HUDEP-2 (cell line): ENCODE measurements around the gene PDE9A.

Source experiments
- DNase-seq, 76 experiments: peaks; one replicate each; lab custom pipeline; 2025; ENCODE audit not compliant: unreplicated experiment in 76 of 76; lab: John Stamatoyannopoulos, UW

Gene PDE9A

DNA sequence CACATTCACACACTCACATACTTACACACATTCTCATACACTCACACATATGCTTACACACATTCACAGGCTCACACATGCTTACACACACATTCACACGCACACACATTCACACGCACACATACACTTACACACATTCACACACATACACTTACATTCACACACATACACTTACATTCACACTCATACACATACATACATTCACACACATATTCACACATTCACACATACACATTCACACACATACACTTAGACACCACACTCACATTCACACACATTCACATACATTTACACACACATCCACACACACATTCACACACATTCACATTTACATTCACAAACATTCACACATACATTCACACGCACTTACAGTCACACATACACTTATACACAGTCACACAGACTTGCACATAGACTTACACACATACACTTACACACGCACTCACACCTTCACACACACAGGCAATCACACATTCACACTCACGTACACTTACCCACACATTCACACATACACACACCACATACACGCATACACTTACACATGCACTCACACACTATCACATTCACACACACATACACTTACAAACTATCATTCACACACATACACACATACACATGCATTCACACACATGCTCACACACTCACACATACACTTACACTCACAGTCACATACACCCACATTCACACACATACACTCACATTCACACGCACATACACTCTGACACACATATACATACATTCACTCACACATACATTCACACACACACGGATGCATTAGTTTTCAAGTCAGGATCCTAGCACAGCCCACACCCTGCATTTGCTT lies 16.8 kb downstream of the PDE9A start:
- DNase-seq = no peak

GRCh38 chr21:42670884-42671283 lies 17.5 kb downstream of the PDE9A start:
- no peak for DNase-seq

DNA sequence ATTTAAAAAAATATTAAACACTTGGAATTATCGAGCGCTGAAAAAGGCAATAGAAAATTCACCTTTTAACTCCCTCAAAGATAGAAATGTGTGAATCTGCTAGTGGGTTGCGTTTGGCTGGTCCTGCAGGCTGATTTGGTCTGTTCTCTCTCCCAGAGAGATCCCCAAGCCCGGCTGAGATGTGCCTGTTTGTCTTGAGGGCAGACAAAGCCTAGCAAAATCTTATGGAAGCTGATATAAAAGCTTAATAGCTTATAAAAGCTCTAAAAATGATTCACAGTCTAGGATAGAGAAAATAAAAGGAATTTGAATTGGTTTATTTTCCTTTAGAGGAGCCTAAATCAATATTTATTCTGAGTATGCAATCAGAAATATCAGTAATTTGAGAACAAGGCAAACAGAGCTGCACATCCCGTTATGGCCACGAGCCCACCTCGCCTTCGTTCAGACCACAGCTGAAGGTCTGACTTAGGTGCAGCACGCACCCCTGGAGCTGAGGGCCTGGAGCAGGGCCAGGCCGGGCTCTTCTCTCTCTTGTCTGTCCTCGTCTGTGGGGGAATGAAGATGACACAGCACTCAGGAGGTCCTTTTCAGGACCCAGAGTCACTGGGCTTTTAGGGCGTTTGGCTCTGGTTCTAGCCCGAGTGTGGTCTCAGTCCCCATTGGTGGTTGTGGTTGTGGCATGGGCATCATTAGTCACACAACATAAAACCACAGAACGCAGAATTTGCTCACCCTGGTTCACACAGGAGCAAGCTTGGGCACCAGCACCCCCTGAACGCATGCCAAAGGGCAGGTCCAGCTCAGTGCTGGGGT lies 18.6 kb downstream of the PDE9A start:
- no peak for DNase-seq

DNA sequence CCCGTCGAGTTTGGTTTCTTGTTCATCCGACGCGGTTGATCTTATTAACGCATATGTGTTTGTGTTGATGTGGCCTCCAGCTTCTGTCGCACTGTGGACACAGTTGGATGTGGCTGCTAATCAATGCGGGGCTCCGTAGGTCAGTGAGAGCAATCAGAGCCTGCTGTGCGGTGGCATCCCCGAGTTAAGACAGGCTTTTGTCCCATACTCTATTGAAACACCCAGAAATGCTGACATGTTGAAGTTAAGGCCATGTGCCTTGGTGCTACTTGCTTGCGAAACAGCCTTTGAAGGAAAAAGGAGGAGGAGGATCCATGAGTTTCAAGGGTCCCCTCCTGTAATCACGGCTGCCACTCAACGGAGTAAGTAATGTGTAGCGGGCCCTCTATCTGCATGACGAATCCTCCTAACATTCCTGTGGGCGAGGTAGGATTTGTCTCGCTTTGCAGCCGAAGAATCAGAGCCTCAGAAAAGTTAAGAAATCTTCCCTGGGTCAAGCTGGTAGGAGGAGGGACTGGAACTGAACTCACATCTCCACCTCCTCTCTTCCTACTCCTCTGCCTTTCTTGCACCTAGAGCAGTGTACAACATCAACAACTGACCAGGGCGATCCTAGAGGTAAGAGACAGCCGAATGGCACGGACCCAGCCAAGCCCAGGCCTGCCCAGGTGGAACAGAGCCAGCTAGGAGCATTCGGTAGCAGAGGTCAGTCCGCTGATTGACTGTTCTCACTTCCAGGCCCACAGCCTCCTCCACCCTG lies 19.5 kb downstream of the PDE9A start:
- no peak for DNase-seq

- DNase-seq = no peak
Measured at GRCh38 chr21:42673633-42674328, 20.4 kb downstream of the PDE9A start.

- peak in 8 of 76 experiments; percentile 21 to 55 (median 30) for DNase-seq
Measured at GRCh38 chr21:42674351-42674940, 21.0 kb downstream of the PDE9A start.

- no peak for DNase-seq
Measured at GRCh38 chr21:42675403-42675802, 22.0 kb downstream of the PDE9A start.

- DNase-seq = no peak
Measured at GRCh38 chr21:42676808-42677207, 23.4 kb downstream of the PDE9A start.

- DNase-seq = peak in 1 of 76 experiments; percentile 20
Measured at GRCh38 chr21:42677339-42678321, 24.2 kb downstream of the PDE9A start.

- no peak for DNase-seq
Measured at GRCh38 chr21:42678618-42679295, 25.3 kb downstream of the PDE9A start.

DNA sequence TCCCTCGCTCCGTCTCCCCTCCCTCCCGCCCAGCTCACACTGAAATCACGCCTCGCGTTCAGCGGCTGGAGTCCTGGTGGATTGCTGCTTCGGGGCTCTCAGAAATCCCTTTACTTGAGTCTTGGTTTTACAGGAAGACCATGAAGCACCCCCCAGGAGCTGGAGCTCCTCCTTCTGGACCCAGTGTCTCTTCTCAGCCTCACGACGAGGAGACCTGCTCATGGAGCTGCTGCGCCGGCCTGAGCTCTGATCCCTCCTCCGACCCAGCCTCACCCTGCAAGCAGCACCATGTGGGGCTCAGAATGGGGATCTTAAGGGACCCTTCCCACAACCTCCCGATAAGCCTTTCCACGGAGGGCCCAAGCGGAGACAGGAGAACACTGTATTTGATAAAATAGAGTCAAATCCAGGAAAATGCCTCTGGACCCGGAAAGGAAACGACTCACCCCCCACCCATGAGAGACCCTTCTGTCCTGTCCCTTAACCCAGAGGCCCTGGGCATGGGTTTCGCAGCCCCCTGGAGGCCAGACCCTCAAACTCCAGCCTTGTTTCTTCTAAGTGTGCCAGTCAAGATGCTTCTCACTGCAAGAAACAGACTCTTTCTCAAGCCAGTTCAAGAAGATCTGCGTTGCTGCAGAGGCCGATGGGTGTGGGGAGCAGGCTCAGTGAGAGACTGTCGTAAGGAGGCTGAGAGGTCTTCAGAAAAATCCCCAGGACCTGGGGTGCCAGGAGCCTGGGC lies 26.1 kb downstream of the PDE9A start:
- DNase-seq = no peak

GRCh38 chr21:42680058-42680330 lies 26.6 kb downstream of the PDE9A start:
- no peak for DNase-seq

- no peak for DNase-seq
Measured at GRCh38 chr21:42680429-42680828, 27.0 kb downstream of the PDE9A start.

GRCh38 chr21:42681296-42682206 lies 28.1 kb downstream of the PDE9A start:
- DNase-seq = no peak

GRCh38 chr21:42682661-42683210 lies 29.3 kb downstream of the PDE9A start:
- DNase-seq = no peak

DNA sequence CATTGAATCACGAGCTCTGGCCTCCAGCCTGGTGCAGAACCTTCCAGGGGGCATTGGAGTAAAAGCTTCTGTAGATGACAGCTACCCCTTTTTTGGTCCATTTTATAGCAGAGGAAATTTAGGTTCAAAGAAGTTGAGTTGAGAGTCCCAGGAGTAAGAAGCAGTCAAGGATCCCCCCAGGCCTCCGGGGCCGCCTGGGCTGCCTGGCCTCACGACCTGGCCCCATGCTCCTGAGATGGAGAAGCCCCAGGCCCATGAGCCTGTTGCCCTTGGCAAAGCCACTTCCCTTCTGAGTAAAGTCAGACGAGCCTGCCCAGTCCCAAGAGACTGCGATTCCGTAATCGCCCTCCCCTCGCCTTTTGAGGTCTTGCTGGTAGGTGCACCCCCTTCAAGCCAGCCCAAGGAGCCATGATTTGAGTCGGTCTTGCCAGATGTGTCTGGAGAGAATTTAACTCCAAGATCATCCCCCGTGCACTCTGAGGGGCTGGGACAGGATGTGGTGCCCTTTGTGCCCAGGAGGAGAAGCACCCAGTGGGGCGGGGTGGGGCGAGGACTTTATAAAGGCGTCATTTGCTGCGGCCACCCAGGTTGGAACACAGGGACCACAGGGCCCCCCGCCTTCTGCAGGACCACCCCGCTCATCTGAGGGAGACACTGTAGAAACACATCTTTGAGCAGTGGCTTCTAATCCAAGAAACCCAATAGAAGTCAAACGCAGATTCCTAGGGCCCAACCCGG lies 30.1 kb downstream of the PDE9A start:
- no peak for DNase-seq
